ENCODE results near the gene STK4. TPM values are rescaled to one million over a fixed set of nuclear protein-coding genes. Genes with fewer than 3 reads are reported as not detected.

The STK4 gene
- polyA plus RNA-seq, 1 donor from 2014 or later = 14.0 TPM

DNA sequence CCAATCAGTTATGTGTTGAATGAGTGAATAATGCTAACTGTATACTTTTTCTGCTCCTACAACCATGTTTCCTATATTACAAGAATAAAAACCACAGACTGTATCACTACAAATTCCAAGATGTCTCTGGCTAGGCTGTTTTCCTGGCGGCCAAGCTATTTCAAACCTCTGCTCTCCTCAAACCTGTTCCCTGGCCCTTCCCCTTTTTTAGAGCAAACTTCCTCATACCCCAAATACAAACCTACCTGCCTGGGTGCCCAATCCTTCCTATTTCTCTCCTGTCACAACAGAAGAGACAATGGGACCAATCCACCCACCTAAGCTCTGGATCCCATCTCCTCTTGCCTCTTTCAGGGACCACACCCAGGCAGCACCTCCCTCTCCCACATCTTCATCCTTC lies 13.6 kb upstream of the STK4 start:
- H3F3A ChIP-seq (ENCODE audit: insufficient read depth, low read length, poor library complexity, severe bottlenecking) = no peaks in the 10 kb centered on the region
- no peaks in the 10 kb centered on the region for H3K9me3 ChIP-seq (ENCODE audit: low read length)
- H3K27ac ChIP-seq (ENCODE audit: low read length) = no peak overlapping the region
- H3K4me3 ChIP-seq (ENCODE audit: low read length) = no peak overlapping the region
- H3K9ac ChIP-seq (ENCODE audit: low read length) = no peak overlapping the region
- H3K79me2 ChIP-seq (replicated peaks; ENCODE audit: insufficient read depth, low read length) = no peaks in the 10 kb centered on the region
- H3K36me3 ChIP-seq (ENCODE audit: insufficient read depth, low read length) = peaks cover 12% of the 10 kb centered on the region
- no peak overlapping the region for H3K4me2 ChIP-seq (ENCODE audit: low read length)
- no peaks in the 10 kb centered on the region for H4K20me1 ChIP-seq (ENCODE audit: insufficient read depth)
- TF ChIP-seq TAF1 (IDR thresholded peaks at IDR 0.05; ENCODE audit: low read depth) (no peak), EP300 (conservative IDR thresholded peaks at IDR 0.05; ENCODE audit: poor library complexity, severe bottlenecking) (no peak), MXI1 (conservative IDR thresholded peaks at IDR 0.05; ENCODE audit: poor library complexity, severe bottlenecking) (no peak), SMC3 (conservative IDR thresholded peaks at IDR 0.05; ENCODE audit: poor library complexity) (no peak), EZH2 (IDR thresholded peaks at IDR 0.05; ENCODE audit: borderline replicate concordance, insufficient read depth, low read length, poor library complexity, severe bottlenecking) (no peak), RAD21 (conservative IDR thresholded peaks at IDR 0.05) (no peak), POLR2AphosphoS5 (IDR thresholded peaks at IDR 0.05) (no peak)
- TF ChIP-seq, protein P1, sequence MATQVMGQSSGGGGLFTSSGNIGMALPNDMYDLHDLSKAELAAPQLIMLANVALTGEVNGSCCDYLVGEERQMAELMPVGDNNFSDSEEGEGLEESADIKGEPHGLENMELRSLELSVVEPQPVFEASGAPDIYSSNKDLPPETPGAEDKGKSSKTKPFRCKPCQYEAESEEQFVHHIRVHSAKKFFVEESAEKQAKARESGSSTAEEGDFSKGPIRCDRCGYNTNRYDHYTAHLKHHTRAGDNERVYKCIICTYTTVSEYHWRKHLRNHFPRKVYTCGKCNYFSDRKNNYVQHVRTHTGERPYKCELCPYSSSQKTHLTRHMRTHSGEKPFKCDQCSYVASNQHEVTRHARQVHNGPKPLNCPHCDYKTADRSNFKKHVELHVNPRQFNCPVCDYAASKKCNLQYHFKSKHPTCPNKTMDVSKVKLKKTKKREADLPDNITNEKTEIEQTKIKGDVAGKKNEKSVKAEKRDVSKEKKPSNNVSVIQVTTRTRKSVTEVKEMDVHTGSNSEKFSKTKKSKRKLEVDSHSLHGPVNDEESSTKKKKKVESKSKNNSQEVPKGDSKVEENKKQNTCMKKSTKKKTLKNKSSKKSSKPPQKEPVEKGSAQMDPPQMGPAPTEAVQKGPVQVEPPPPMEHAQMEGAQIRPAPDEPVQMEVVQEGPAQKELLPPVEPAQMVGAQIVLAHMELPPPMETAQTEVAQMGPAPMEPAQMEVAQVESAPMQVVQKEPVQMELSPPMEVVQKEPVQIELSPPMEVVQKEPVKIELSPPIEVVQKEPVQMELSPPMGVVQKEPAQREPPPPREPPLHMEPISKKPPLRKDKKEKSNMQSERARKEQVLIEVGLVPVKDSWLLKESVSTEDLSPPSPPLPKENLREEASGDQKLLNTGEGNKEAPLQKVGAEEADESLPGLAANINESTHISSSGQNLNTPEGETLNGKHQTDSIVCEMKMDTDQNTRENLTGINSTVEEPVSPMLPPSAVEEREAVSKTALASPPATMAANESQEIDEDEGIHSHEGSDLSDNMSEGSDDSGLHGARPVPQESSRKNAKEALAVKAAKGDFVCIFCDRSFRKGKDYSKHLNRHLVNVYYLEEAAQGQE (IDR thresholded peaks at IDR 0.05; ENCODE audit: borderline replicate concordance) = no peak
- TF ChIP-seq, protein P2, sequence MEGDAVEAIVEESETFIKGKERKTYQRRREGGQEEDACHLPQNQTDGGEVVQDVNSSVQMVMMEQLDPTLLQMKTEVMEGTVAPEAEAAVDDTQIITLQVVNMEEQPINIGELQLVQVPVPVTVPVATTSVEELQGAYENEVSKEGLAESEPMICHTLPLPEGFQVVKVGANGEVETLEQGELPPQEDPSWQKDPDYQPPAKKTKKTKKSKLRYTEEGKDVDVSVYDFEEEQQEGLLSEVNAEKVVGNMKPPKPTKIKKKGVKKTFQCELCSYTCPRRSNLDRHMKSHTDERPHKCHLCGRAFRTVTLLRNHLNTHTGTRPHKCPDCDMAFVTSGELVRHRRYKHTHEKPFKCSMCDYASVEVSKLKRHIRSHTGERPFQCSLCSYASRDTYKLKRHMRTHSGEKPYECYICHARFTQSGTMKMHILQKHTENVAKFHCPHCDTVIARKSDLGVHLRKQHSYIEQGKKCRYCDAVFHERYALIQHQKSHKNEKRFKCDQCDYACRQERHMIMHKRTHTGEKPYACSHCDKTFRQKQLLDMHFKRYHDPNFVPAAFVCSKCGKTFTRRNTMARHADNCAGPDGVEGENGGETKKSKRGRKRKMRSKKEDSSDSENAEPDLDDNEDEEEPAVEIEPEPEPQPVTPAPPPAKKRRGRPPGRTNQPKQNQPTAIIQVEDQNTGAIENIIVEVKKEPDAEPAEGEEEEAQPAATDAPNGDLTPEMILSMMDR (IDR thresholded peaks at IDR 0.05; ENCODE audit: poor library complexity, severe bottlenecking) = no peak
- H3K27me3 ChIP-seq (ENCODE audit: insufficient read depth, low read depth, low read length) = no peaks in the 10 kb centered on the region
- H2AFZ ChIP-seq (ENCODE audit: low read depth, low read length) = no peak overlapping the region
- H3K9me2 ChIP-seq (ENCODE audit: insufficient read depth, low read length) = no peaks in the 10 kb centered on the region

GRCh38 chr20:44954211-44954610 lies 12.1 kb upstream of the STK4 start:
- H3K79me2 ChIP-seq (replicated peaks; ENCODE audit: insufficient read depth, low read length) = peaks cover 11% of the 10 kb centered on the region
- H3K27me3 ChIP-seq (ENCODE audit: insufficient read depth, low read depth, low read length) = no peaks in the 10 kb centered on the region
- H3K9me2 ChIP-seq (ENCODE audit: insufficient read depth, low read length) = no peaks in the 10 kb centered on the region
- H3F3A ChIP-seq (ENCODE audit: insufficient read depth, low read length, poor library complexity, severe bottlenecking) = no peaks in the 10 kb centered on the region
- no peak overlapping the region for H3K27ac ChIP-seq (ENCODE audit: low read length)
- no peak overlapping the region for H3K4me3 ChIP-seq (ENCODE audit: low read length)
- TF ChIP-seq RAD21 (conservative IDR thresholded peaks at IDR 0.05) = no peak
- H3K9ac ChIP-seq (ENCODE audit: low read length) = no peak overlapping the region
- H3K9me3 ChIP-seq (ENCODE audit: low read length) = no peaks in the 10 kb centered on the region
- H3K36me3 ChIP-seq (ENCODE audit: insufficient read depth, low read length) = peaks cover 12% of the 10 kb centered on the region
- no peaks in the 10 kb centered on the region for H4K20me1 ChIP-seq (ENCODE audit: insufficient read depth)
- no peak overlapping the region for H2AFZ ChIP-seq (ENCODE audit: low read depth, low read length)
- H3K4me2 ChIP-seq (ENCODE audit: low read length) = no peak overlapping the region

DNA sequence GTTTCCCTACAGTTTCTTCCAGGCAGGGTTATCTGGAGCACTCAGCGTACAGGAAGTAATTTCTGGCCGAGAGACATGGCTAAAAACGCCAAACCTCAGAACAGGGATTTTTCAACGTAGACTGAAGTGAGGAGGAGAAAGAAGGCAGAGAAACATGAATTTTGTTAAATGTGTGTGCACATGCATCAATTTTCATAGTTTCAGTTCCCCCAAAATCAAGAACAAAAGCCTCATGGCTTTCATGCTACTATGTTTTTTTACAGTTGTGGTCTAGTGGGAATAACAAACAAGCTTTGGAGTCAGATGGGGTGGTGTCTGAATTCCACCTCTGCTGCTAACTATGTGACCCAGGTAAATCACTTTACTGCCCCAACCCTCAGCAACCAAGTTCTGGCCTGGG lies 11.0 kb upstream of the STK4 start:
- no peaks in the 10 kb centered on the region for H3K27me3 ChIP-seq (ENCODE audit: insufficient read depth, low read depth, low read length)
- H2AFZ ChIP-seq (ENCODE audit: low read depth, low read length) = no peak overlapping the region
- no peaks in the 10 kb centered on the region for H3K9me3 ChIP-seq (ENCODE audit: low read length)
- no peak overlapping the region for H3K9ac ChIP-seq (ENCODE audit: low read length)
- peaks cover 17% of the 10 kb centered on the region for H3K79me2 ChIP-seq (replicated peaks; ENCODE audit: insufficient read depth, low read length)
- no peak overlapping the region for H3K4me3 ChIP-seq (ENCODE audit: low read length)
- H3K36me3 ChIP-seq (ENCODE audit: insufficient read depth, low read length) = peaks cover 10% of the 10 kb centered on the region
- no peak overlapping the region for H3K27ac ChIP-seq (ENCODE audit: low read length)
- no peak overlapping the region for H3K4me2 ChIP-seq (ENCODE audit: low read length)
- TF ChIP-seq TAF1 (IDR thresholded peaks at IDR 0.05; ENCODE audit: low read depth) = no peak
- no peak for TF ChIP-seq EZH2 (IDR thresholded peaks at IDR 0.05; ENCODE audit: borderline replicate concordance, insufficient read depth, low read length, poor library complexity, severe bottlenecking)
- TF ChIP-seq MXI1 (conservative IDR thresholded peaks at IDR 0.05; ENCODE audit: poor library complexity, severe bottlenecking) = no peak
- TF ChIP-seq, protein P1 (IDR thresholded peaks at IDR 0.05; ENCODE audit: borderline replicate concordance) = no peak
- TF ChIP-seq, protein P2 (IDR thresholded peaks at IDR 0.05; ENCODE audit: poor library complexity, severe bottlenecking) = no peak
- no peak for TF ChIP-seq RAD21 (conservative IDR thresholded peaks at IDR 0.05)
- no peak for TF ChIP-seq EP300 (conservative IDR thresholded peaks at IDR 0.05; ENCODE audit: poor library complexity, severe bottlenecking)
- no peak for TF ChIP-seq POLR2AphosphoS5 (IDR thresholded peaks at IDR 0.05)
- TF ChIP-seq SMC3 (conservative IDR thresholded peaks at IDR 0.05; ENCODE audit: poor library complexity) = no peak
- H3F3A ChIP-seq (ENCODE audit: insufficient read depth, low read length, poor library complexity, severe bottlenecking) = no peaks in the 10 kb centered on the region
- H3K9me2 ChIP-seq (ENCODE audit: insufficient read depth, low read length) = no peaks in the 10 kb centered on the region
- H4K20me1 ChIP-seq (ENCODE audit: insufficient read depth) = no peaks in the 10 kb centered on the region
